ENCODE results near the gene WNT7B.

The WNT7B gene

GRCh38 chr22:45891471-45891995 is 85.4 kb downstream of the WNT7B start:
- Histone ChIP-seq H3K36me3 (ENCODE audit: control insufficient read depth, low read length) (no peaks in the 10 kb centered on the region), H3K9me2 (replicated peaks; ENCODE audit: control insufficient read depth, low read length) (no peaks in the 10 kb centered on the region), H4K20me1 (ENCODE audit: control insufficient read depth, insufficient read depth, low read depth, low read length) (no peaks in the 10 kb centered on the region), H3K27ac (ENCODE audit: low read depth, low read length) (no peak overlapping the region), H3K9me3 (ENCODE audit: control insufficient read depth, insufficient read depth, low read length) (no peaks in the 10 kb centered on the region), H3K27me3 (ENCODE audit: control insufficient read depth, low read length) (no peaks in the 10 kb centered on the region), H3F3A (ENCODE audit: control insufficient read depth, insufficient read depth) (no peaks in the 10 kb centered on the region), H3K4me3 (ENCODE audit: low read length) (no peak overlapping the region), H3K79me2 (ENCODE audit: control insufficient read depth, low read length) (no peaks in the 10 kb centered on the region), H3K4me2 (ENCODE audit: low read length) (no peak overlapping the region), H3K4me1 (ENCODE audit: control insufficient read depth, low read length) (no peaks in the 10 kb centered on the region)
- TF ChIP-seq CTCF (IDR thresholded peaks at IDR 0.05; ENCODE audit: low read depth, low read length, poor library complexity, severe bottlenecking) (no peak), EZH2phosphoT487 (IDR thresholded peaks at IDR 0.05; ENCODE audit: borderline replicate concordance, low read length) (no peak)

- TF ChIP-seq CTCF (IDR thresholded peaks at IDR 0.05; ENCODE audit: low read depth, low read length, poor library complexity, severe bottlenecking): no peak
- TF ChIP-seq EZH2phosphoT487 (IDR thresholded peaks at IDR 0.05; ENCODE audit: borderline replicate concordance, low read length): no peak
- Histone ChIP-seq H3K27ac (ENCODE audit: low read depth, low read length) (no peak overlapping the region), H3K9me3 (ENCODE audit: control insufficient read depth, insufficient read depth, low read length) (no peaks in the 10 kb centered on the region), H3F3A (ENCODE audit: control insufficient read depth, insufficient read depth) (no peaks in the 10 kb centered on the region), H3K27me3 (ENCODE audit: control insufficient read depth, low read length) (no peaks in the 10 kb centered on the region), H3K4me1 (ENCODE audit: control insufficient read depth, low read length) (no peaks in the 10 kb centered on the region), H3K36me3 (ENCODE audit: control insufficient read depth, low read length) (no peaks in the 10 kb centered on the region), H3K4me3 (ENCODE audit: low read length) (no peak overlapping the region), H3K79me2 (ENCODE audit: control insufficient read depth, low read length) (no peaks in the 10 kb centered on the region), H3K9me2 (replicated peaks; ENCODE audit: control insufficient read depth, low read length) (no peaks in the 10 kb centered on the region), H3K4me2 (ENCODE audit: low read length) (no peak overlapping the region), H4K20me1 (ENCODE audit: control insufficient read depth, insufficient read depth, low read depth, low read length) (no peaks in the 10 kb centered on the region)
Observed at GRCh38 chr22:45891021-45891421, 85.9 kb downstream of the WNT7B start.

GRCh38 chr22:45890351-45890635 is 86.7 kb downstream of the WNT7B start:
- Histone ChIP-seq H3K4me3 (ENCODE audit: low read length) (no peak overlapping the region), H3K79me2 (ENCODE audit: control insufficient read depth, low read length) (no peaks in the 10 kb centered on the region), H3K9me3 (ENCODE audit: control insufficient read depth, insufficient read depth, low read length) (no peaks in the 10 kb centered on the region), H3F3A (ENCODE audit: control insufficient read depth, insufficient read depth) (no peaks in the 10 kb centered on the region), H3K4me1 (ENCODE audit: control insufficient read depth, low read length) (no peaks in the 10 kb centered on the region), H3K27ac (ENCODE audit: low read depth, low read length) (no peak overlapping the region), H3K27me3 (ENCODE audit: control insufficient read depth, low read length) (no peaks in the 10 kb centered on the region), H3K9me2 (replicated peaks; ENCODE audit: control insufficient read depth, low read length) (no peaks in the 10 kb centered on the region), H3K36me3 (ENCODE audit: control insufficient read depth, low read length) (no peaks in the 10 kb centered on the region), H4K20me1 (ENCODE audit: control insufficient read depth, insufficient read depth, low read depth, low read length) (no peaks in the 10 kb centered on the region), H3K4me2 (ENCODE audit: low read length) (no peak overlapping the region)
- TF ChIP-seq EZH2phosphoT487 (IDR thresholded peaks at IDR 0.05; ENCODE audit: borderline replicate concordance, low read length): no peak

GRCh38 chr22:45889539-45890350 is 87.2 kb downstream of the WNT7B start:
- Histone ChIP-seq H3K27ac (ENCODE audit: low read depth, low read length) (no peak overlapping the region), H3K4me2 (ENCODE audit: low read length) (no peak overlapping the region), H3F3A (ENCODE audit: control insufficient read depth, insufficient read depth) (no peaks in the 10 kb centered on the region), H3K27me3 (ENCODE audit: control insufficient read depth, low read length) (no peaks in the 10 kb centered on the region), H4K20me1 (ENCODE audit: control insufficient read depth, insufficient read depth, low read depth, low read length) (no peaks in the 10 kb centered on the region), H3K36me3 (ENCODE audit: control insufficient read depth, low read length) (no peaks in the 10 kb centered on the region), H3K4me1 (ENCODE audit: control insufficient read depth, low read length) (no peaks in the 10 kb centered on the region), H3K9me2 (replicated peaks; ENCODE audit: control insufficient read depth, low read length) (no peaks in the 10 kb centered on the region), H3K4me3 (ENCODE audit: low read length) (no peak overlapping the region), H3K9me3 (ENCODE audit: control insufficient read depth, insufficient read depth, low read length) (no peaks in the 10 kb centered on the region), H3K79me2 (ENCODE audit: control insufficient read depth, low read length) (no peaks in the 10 kb centered on the region)
- TF ChIP-seq CTCF (IDR thresholded peaks at IDR 0.05; ENCODE audit: low read depth, low read length, poor library complexity, severe bottlenecking) (no peak), EZH2phosphoT487 (IDR thresholded peaks at IDR 0.05; ENCODE audit: borderline replicate concordance, low read length) (no peak)
